Endothelial cell of umbilical vein (primary cell): ENCODE measurements around the gene OR2B6. TPM values are rescaled to one million over a fixed set of nuclear protein-coding genes. Genes with fewer than 3 reads are reported as not detected.

Experiments
- BruUV-seq: library from RNA; stranded (reverse); fragments of 400-500 nt; replicated peaks from 2 replicates; lab custom pipeline; 2021; lab: Mats Ljungman, UMichigan
- CTCF ChIA-PET: fragments of 300-600, 350-600 bp; sonication (Branson Sonifier 250); formaldehyde crosslinking; loops from one replicate; lab custom pipeline; 2021; ENCODE audit warnings: antibody characterized with exemption, inconsistent platforms; lab: Charles Lee
- POLR2A ChIA-PET: fragments of 300-600, 350-600 bp; sonication (Branson Sonifier 250); formaldehyde crosslinking; loops from one replicate; lab custom pipeline; 2021; ENCODE audit warnings: antibody characterized with exemption, inconsistent platforms; lab: Charles Lee
- DNase-seq: peaks from one replicate; pipeline ENCODE4 v3.0.0-alpha.2; 2011; ENCODE audit warnings: low read depth, low spot score
- FAIRE-seq: peaks from 2 replicates; lab custom pipeline; 2011; peaks lifted over from hg19 to GRCh38; lab: Jason Lieb, UNC
- H2AFZ ChIP-seq: 2 replicates; pipeline ENCODE4 v1.6.0; 2012; ENCODE audit warnings: low read depth, low read length, control low read depth, inconsistent platforms
- H3K27ac ChIP-seq: 2 replicates; pipeline ENCODE4 v1.5.1; 2011; ENCODE audit warnings: low read depth, mild to moderate bottlenecking, control low read depth, low read length, moderate library complexity; ENCODE audit not compliant: insufficient read depth
- H3K27me3 ChIP-seq, 2 experiments: 2 replicates each; pipeline versions ENCODE4 v1.6.0 to v1.6.1; 2011; ENCODE audit warnings: low read length in 2 of 2, mixed read lengths in 1 of 2; ENCODE audit not compliant: control insufficient read depth in 2 of 2, insufficient read depth in 2 of 2
- H3K36me3 ChIP-seq, 2 experiments: 2 replicates in 1 of 2; 3 replicates in 1 of 2; pipeline ENCODE4 v1.5.1; 2011; ENCODE audit warnings: low read length in 2 of 2, mild to moderate bottlenecking in 1 of 2, moderate library complexity in 1 of 2; ENCODE audit not compliant: control insufficient read depth in 2 of 2, insufficient read depth in 2 of 2; ENCODE audit errors: extremely low read depth in 1 of 2
- H3K4me1 ChIP-seq: 3 replicates; pipeline ENCODE4 v1.5.1; 2011; ENCODE audit warnings: mild to moderate bottlenecking, low read length; ENCODE audit not compliant: control insufficient read depth, insufficient read depth; ENCODE audit errors: extremely low read depth
- H3K4me2 ChIP-seq: 2 replicates; pipeline ENCODE4 v1.6.1; 2011; ENCODE audit warnings: low read length, control low read depth, mixed read lengths; ENCODE audit not compliant: insufficient read depth
- H3K4me3 ChIP-seq, 3 experiments: fragments of 200-600 bp in 1 of 3; sonication (generic), shearing (Covaris generic) in 1 of 3; replicated peaks in 1 of 3; 2 replicates each; pipeline ENCODE4 v1.5.1; 2011 to 2016; ENCODE audit warnings: control low read depth in 3 of 3, low read length in 3 of 3, mild to moderate bottlenecking in 2 of 3, inconsistent platforms in 1 of 3, low read depth in 1 of 3, moderate library complexity in 1 of 3; ENCODE audit not compliant: insufficient read depth in 1 of 3
- H3K79me2 ChIP-seq: 2 replicates; pipeline ENCODE4 v1.6.0; 2012; ENCODE audit warnings: low read length, inconsistent platforms; ENCODE audit not compliant: control insufficient read depth, insufficient read depth
- H3K9ac ChIP-seq: replicated peaks from 2 replicates; pipeline ENCODE3; 2011; ENCODE audit warnings: low read length, control low read depth; ENCODE audit not compliant: insufficient read depth; ENCODE audit errors: extremely low read depth
- H3K9me1 ChIP-seq: replicated peaks from 3 replicates; pipeline ENCODE4 v1.6.0; 2011; ENCODE audit warnings: mild to moderate bottlenecking, low read length; ENCODE audit not compliant: control insufficient read depth, insufficient read depth; ENCODE audit errors: extremely low read depth
- H3K9me3 ChIP-seq: replicated peaks from 2 replicates; pipeline ENCODE4 v1.5.1; 2012; ENCODE audit warnings: low read length, inconsistent platforms; ENCODE audit not compliant: control insufficient read depth, insufficient read depth
- H4K20me1 ChIP-seq: replicated peaks from 2 replicates; pipeline ENCODE3; 2011; ENCODE audit warnings: mild to moderate bottlenecking, low read length; ENCODE audit not compliant: control insufficient read depth, insufficient read depth; ENCODE audit errors: extremely low read depth
- CTCF ChIP-seq, 2 donors: IDR thresholded peaks; 1 replicate in 1 of 2; 2 replicates in 1 of 2; pipeline ENCODE4 v1.5.1; 2011; ENCODE audit warnings: low read length in 2 of 2, mild to moderate bottlenecking in 2 of 2, moderate library complexity in 2 of 2, control low read depth in 1 of 2, inconsistent platforms in 1 of 2, low read depth in 1 of 2; ENCODE audit not compliant: insufficient read depth in 1 of 2; ENCODE audit errors: extremely low read depth in 1 of 2
- EZH2 ChIP-seq: IDR thresholded peaks from 2 replicates; pipeline ENCODE4 v1.6.1; 2012; ENCODE audit warnings: borderline replicate concordance, low read depth, mild to moderate bottlenecking, moderate library complexity, low read length, inconsistent platforms; ENCODE audit not compliant: severe bottlenecking
- FOS ChIP-seq: IDR thresholded peaks from 2 replicates; pipeline ENCODE4 v1.6.1; 2011; ENCODE audit warnings: mild to moderate bottlenecking, low read length, moderate library complexity, borderline replicate concordance; ENCODE audit not compliant: insufficient read depth
- GATA2 ChIP-seq: IDR thresholded peaks from 2 replicates; pipeline ENCODE4 v1.7.0; 2011; ENCODE audit warnings: low read depth, mild to moderate bottlenecking, moderate library complexity, mixed read lengths, low read length; ENCODE audit not compliant: insufficient read length, insufficient read depth
- JUN ChIP-seq: IDR thresholded peaks from 2 replicates; pipeline ENCODE4 v1.6.1; 2011; ENCODE audit warnings: borderline replicate concordance, low read depth; ENCODE audit not compliant: insufficient read length, insufficient read depth
- MAX ChIP-seq: IDR thresholded peaks from 2 replicates; pipeline ENCODE4 v1.6.1; 2011; ENCODE audit not compliant: insufficient read depth, insufficient read length
- MYC ChIP-seq: IDR thresholded peaks from one replicate; pipeline ENCODE4 v1.6.1; 2011; ENCODE audit warnings: mild to moderate bottlenecking, low read depth, low read length
- POLR2A ChIP-seq: IDR thresholded peaks from 2 replicates; pipeline ENCODE4 v1.6.1; 2012; ENCODE audit warnings: low read depth, mild to moderate bottlenecking, control low read depth, low read length
- POLR2AphosphoS5 ChIP-seq: IDR thresholded peaks from 2 replicates; pipeline ENCODE4 v1.6.1; 2012; ENCODE audit warnings: low read depth, mild to moderate bottlenecking, control low read depth, low read length, moderate library complexity; ENCODE audit not compliant: insufficient read depth
- dilution Hi-C: fragments of 300-500 bp; cut with MboI; formaldehyde crosslinking; loops from one replicate; pipeline ENCODE4 v1.15.0; 2019; ENCODE audit warnings: low sequenced_read_pairs; ENCODE audit not compliant: extremely low pct_ligation_motif_present
- intact Hi-C: fragments of 100-400 bp; cut with micrococcal nuclease; formaldehyde crosslinking; loops from one replicate; pipeline ENCODE4 v1.10.0; 2022
- polyA plus RNA-seq, 4 experiments: library from polyadenylated mRNA; depleted of rRNA in 3 of 4; stranded (reverse) in 3 of 4; unstranded in 1 of 4; fragments of >200 nt; gene quantifications; 2 replicates each; pipeline versions ENCODE4 v1.2.1 to v1.2.3, GENCODE V29; 2011 to 2012; ENCODE audit warnings: missing spikeins in 1 of 4
- total RNA-seq: library from RNA; stranded (reverse); gene quantifications from 2 replicates; pipeline ENCODE4 v1.2.3, GENCODE V29; 2021

Gene OR2B6
- total and polyA plus RNA-seq, 2 donors (not counting 3 experiments of a cell fraction or from before 2014, with no cell fraction given) = not detected

- POLR2A ChIA-PET = no interaction called here
- DNase-seq (no peak), FAIRE-seq (no peak)
- intact Hi-C loops = no loop called here
- Histone ChIP-seq H2AFZ (no peak within 1 kb of the TSS), H3K27ac (no peak within 1 kb of the TSS), H3K9me3 (no peaks in the 10 kb centered on the region), H3K4me3 (no peak within 1 kb of the TSS), H3K9me1 (no peaks in the 10 kb centered on the region), H3K4me1 (no peaks in the 10 kb centered on the region), H3K9ac (no peak within 1 kb of the TSS), H3K27me3 (peaks cover 4 to 6% of the 10 kb centered on the region in 2 experiments), H3K36me3 (no peaks in the 10 kb centered on the region), H3K4me2 (no peak within 1 kb of the TSS), H3K79me2 (no peaks in the 10 kb centered on the region), H4K20me1 (no peaks in the 10 kb centered on the region)
- CTCF ChIA-PET = interaction anchor here (1.2 kb wide), 1 partner anchor 444 kb away, joined by 5 read pairs; no protein-coding TSS in a partner anchor
- BruUV-seq = no TSS peak
- dilution Hi-C loops = no loop called here
- TF ChIP-seq POLR2AphosphoS5 (no peak), CTCF (IDR thresholded peaks at IDR 0.05; ENCODE audit: extremely low read depth in 1 of 2, insufficient read depth in 1 of 2, low read depth in 1 of 2, low read length in 2 of 2) (no peak), MAX (no peak), POLR2A (no peak), JUN (no peak), MYC (no peak), EZH2 (no peak), GATA2 (no peak), FOS (no peak)
Measured at GRCh38 chr6:27911956-27912446, 45.0 kb upstream of the OR2B6 start, which contains the start of gene OR2B2. TSS of gene OR2B2 (minus strand) at chr6:27912396. CDS start at chr6:27912319, 77 bp downstream.
